Breast epithelium (tissue), 4 donors: ENCODE results near the gene RAC3. TPM values are rescaled to one million over a fixed set of nuclear protein-coding genes. Genes with fewer than 3 reads are reported as not detected.

ENCODE experiments used
- DNase-seq, 2 donors: peaks; one replicate each; pipeline ENCODE4 v3.0.0-alpha.2; 2019; ENCODE audit warnings: low spot score in 2 of 2
- H3K27ac ChIP-seq, 2 donors: fragments of 200-600 bp; sonication (generic) in 1 of 2; one replicate each; pipeline ENCODE4 v1.5.1; 2016 to 2019; ENCODE audit warnings: mild to moderate bottlenecking in 1 of 2
- H3K27me3 ChIP-seq, 2 donors: fragments of 200-600 bp; sonication (generic) in 1 of 2; one replicate each; pipeline versions ENCODE4 v1.5.1 to v1.6.0; 2017 to 2019; ENCODE audit warnings: control low read depth in 1 of 2, mild to moderate bottlenecking in 1 of 2
- H3K36me3 ChIP-seq: fragments of 200-600 bp; one replicate; pipeline ENCODE4 v1.5.1; 2019
- H3K4me1 ChIP-seq, 2 donors: fragments of 200-600 bp; sonication (generic); one replicate each; pipeline ENCODE4 v1.5.1; 2016 to 2019; ENCODE audit warnings: control low read depth in 1 of 2
- H3K4me3 ChIP-seq, 3 donors: fragments of 200-600 bp; sonication (generic); 1 replicate in 2 of 3; 2 replicates in 1 of 3; pipeline ENCODE4 v1.5.1; 2016 to 2019; ENCODE audit warnings: mild to moderate bottlenecking in 3 of 3, moderate library complexity in 2 of 3
- H3K9me3 ChIP-seq, 2 donors: fragments of 200-600 bp; sonication (generic) in 1 of 2; one replicate each; pipeline ENCODE4 v1.5.1; 2016 to 2019; ENCODE audit warnings: control low read depth in 1 of 2
- CTCF ChIP-seq, 3 donors: fragments of 450-650 bp; IDR thresholded peaks; one replicate each; pipeline ENCODE4 v1.5.1; 2016 to 2017; ENCODE audit warnings: antibody characterized with exemption in 3 of 3, mild to moderate bottlenecking in 3 of 3, moderate library complexity in 3 of 3
- POLR2A ChIP-seq: fragments of 450-650 bp; IDR thresholded peaks from one replicate; pipeline ENCODE4 v1.6.1; 2016; ENCODE audit warnings: antibody characterized with exemption, mild to moderate bottlenecking, moderate library complexity
- POLR2AphosphoS5 ChIP-seq, 3 donors: sonication (generic); formaldehyde crosslinking; IDR thresholded peaks; one replicate each; pipeline ENCODE4 v1.6.1; 2017; ENCODE audit warnings: antibody characterized with exemption in 3 of 3
- intact Hi-C: fragments of 100-400 bp; cut with DNase I; formaldehyde crosslinking; loops from one replicate; pipeline ENCODE4 v1.15.1; 2023; ENCODE audit warnings: low total_unique reads
- total RNA-seq, 3 donors: library from RNA; depleted of rRNA; stranded (reverse); fragments of >200 nt; gene quantifications; one replicate each; pipeline ENCODE4 v1.1.0, GENCODE V29; 2016

RAC3 gene
- total RNA-seq, 3 donors from 2014 or later, result 7.6 to 23.0 (median 16.1) TPM

GRCh38 chr17:82004517-82005455 lies 26.7 kb upstream of the RAC3 start:
- H3K27ac ChIP-seq, result peak overlapping the region in 1 of 2 donors; percentile 65
- H3K36me3 ChIP-seq, result no peaks in the 10 kb centered on the region
- H3K27me3 ChIP-seq, result no peaks in the 10 kb centered on the region
- H3K4me1 ChIP-seq, result peaks cover 4 to 8% of the 10 kb centered on the region in 2 donors
- intact Hi-C loops, result loop anchor here (5.0 kb wide), 2 partner anchors 112 to 647 kb away; partner anchors contain the start of genes ALYREF and ANAPC11
- DNase-seq, result no peak
- H3K9me3 ChIP-seq, result no peaks in the 10 kb centered on the region
- TF ChIP-seq CTCF (IDR thresholded peaks at IDR 0.05), result no peak
- no peak for TF ChIP-seq POLR2A
- TF ChIP-seq POLR2AphosphoS5 (IDR thresholded peaks at IDR 0.05), result no peak
- H3K4me3 ChIP-seq, result no peak overlapping the region

GRCh38 chr17:82005701-82006348 lies 25.7 kb upstream of the RAC3 start:
- Histone ChIP-seq H3K27ac (no peak overlapping the region), H3K9me3 (no peaks in the 10 kb centered on the region), H3K4me1 (peaks cover 4 to 8% of the 10 kb centered on the region in 2 donors), H3K36me3 (no peaks in the 10 kb centered on the region), H3K4me3 (no peak overlapping the region), H3K27me3 (no peaks in the 10 kb centered on the region)
- TF ChIP-seq POLR2AphosphoS5 (IDR thresholded peaks at IDR 0.05), result no peak
- no peak for TF ChIP-seq POLR2A
- no peak for TF ChIP-seq CTCF (IDR thresholded peaks at IDR 0.05)
- no peak for DNase-seq
- intact Hi-C loops, result loop anchor here (5.0 kb wide), 1 partner anchor 114 kb away; the partner anchor contains the start of genes ALYREF and ANAPC11

GRCh38 chr17:82006468-82007227 lies 24.8 kb upstream of the RAC3 start:
- Histone ChIP-seq H3K4me3 (no peak overlapping the region), H3K27me3 (no peaks in the 10 kb centered on the region), H3K9me3 (no peaks in the 10 kb centered on the region), H3K4me1 (peaks cover 4 to 8% of the 10 kb centered on the region in 2 donors), H3K27ac (no peak overlapping the region), H3K36me3 (no peaks in the 10 kb centered on the region)
- TF ChIP-seq CTCF (IDR thresholded peaks at IDR 0.05) (no peak), POLR2A (no peak)
- intact Hi-C loops, result loop anchor here (5.0 kb wide), 1 partner anchor 114 kb away; the partner anchor contains the start of genes ALYREF and ANAPC11
- DNase-seq, result no peak

- Histone ChIP-seq H3K4me1 (peaks cover 4 to 8% of the 10 kb centered on the region in 2 donors), H3K27me3 (no peaks in the 10 kb centered on the region), H3K9me3 (no peaks in the 10 kb centered on the region), H3K36me3 (no peaks in the 10 kb centered on the region), H3K4me3 (no peak overlapping the region), H3K27ac (no peak overlapping the region)
- no peak for DNase-seq
- intact Hi-C loops, result loop anchor here (5.0 kb wide), 1 partner anchor 115 kb away; the partner anchor contains the start of genes ALYREF and ANAPC11
- TF ChIP-seq CTCF (IDR thresholded peaks at IDR 0.05), result no peak
- no peak for TF ChIP-seq POLR2A
- TF ChIP-seq POLR2AphosphoS5 (IDR thresholded peaks at IDR 0.05), result no peak
These were observed 24.3 kb upstream of the RAC3 start for GRCh38 chr17:82007228-82007494.
